ENCODE results near the gene LYPD5.

The LYPD5 gene

DNA sequence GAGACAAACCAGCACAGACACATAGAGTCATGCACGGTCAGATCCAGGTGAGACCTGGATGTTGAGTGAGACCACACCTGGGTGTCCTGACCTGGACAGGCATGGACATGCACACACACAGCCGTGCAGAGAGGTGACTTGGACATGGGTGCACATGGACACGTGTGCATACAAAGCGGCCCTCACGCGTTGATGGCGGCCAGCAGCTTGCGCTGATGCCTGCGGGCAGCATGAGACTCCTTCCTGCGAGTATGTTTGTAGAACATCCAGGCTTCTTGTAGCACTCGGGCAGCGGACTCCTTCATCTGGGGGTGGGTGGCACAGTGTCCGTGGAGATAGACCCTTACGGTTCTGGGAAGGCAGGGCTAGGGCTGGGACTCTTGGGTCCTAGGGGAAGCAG is 33.0 kb downstream of the LYPD5 start:
- Histone ChIP-seq H3K9ac (ENCODE audit: low read length) (no peak overlapping the region), H3F3A (ENCODE audit: insufficient read depth) (peaks cover 17% of the 10 kb centered on the region), H3K36me3 (ENCODE audit: low read length) (0 out of 2 replicates have a peak, but pooled peaks cover 2% of the 10 kb centered on the region), H3K4me3 (ENCODE audit: insufficient read depth, low read length, poor library complexity, severe bottlenecking) (no peak overlapping the region), H4K20me1 (ENCODE audit: low read depth, low read length) (no peaks in the 10 kb centered on the region; the same call in 1 of the 2 replicates), H3K27ac (ENCODE audit: low read depth, low read length) (no peak overlapping the region), H3K9me3 (ENCODE audit: insufficient read depth, low read length) (no peaks in the 10 kb centered on the region), H3K9me2 (replicated peaks; ENCODE audit: insufficient read depth, low read length) (no peaks in the 10 kb centered on the region), H2AFZ (ENCODE audit: low read depth, low read length, severe bottlenecking) (no peak overlapping the region), H3K27me3 (ENCODE audit: low read length) (no peaks in the 10 kb centered on the region), H3K4me2 (ENCODE audit: low read depth, low read length, poor library complexity, severe bottlenecking) (no peak overlapping the region), H3K79me2 (ENCODE audit: insufficient read depth, low read length) (peaks cover 6% of the 10 kb centered on the region; the same call in 1 of the 2 replicates)
- TF ChIP-seq, protein P1, sequence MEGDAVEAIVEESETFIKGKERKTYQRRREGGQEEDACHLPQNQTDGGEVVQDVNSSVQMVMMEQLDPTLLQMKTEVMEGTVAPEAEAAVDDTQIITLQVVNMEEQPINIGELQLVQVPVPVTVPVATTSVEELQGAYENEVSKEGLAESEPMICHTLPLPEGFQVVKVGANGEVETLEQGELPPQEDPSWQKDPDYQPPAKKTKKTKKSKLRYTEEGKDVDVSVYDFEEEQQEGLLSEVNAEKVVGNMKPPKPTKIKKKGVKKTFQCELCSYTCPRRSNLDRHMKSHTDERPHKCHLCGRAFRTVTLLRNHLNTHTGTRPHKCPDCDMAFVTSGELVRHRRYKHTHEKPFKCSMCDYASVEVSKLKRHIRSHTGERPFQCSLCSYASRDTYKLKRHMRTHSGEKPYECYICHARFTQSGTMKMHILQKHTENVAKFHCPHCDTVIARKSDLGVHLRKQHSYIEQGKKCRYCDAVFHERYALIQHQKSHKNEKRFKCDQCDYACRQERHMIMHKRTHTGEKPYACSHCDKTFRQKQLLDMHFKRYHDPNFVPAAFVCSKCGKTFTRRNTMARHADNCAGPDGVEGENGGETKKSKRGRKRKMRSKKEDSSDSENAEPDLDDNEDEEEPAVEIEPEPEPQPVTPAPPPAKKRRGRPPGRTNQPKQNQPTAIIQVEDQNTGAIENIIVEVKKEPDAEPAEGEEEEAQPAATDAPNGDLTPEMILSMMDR (IDR thresholded peaks at IDR 0.05; ENCODE audit: insufficient read depth, low read length, poor library complexity, severe bottlenecking): no peak
- TF ChIP-seq EZH2phosphoT487 (conservative IDR thresholded peaks at IDR 0.05; ENCODE audit: low read length): no peak

DNA sequence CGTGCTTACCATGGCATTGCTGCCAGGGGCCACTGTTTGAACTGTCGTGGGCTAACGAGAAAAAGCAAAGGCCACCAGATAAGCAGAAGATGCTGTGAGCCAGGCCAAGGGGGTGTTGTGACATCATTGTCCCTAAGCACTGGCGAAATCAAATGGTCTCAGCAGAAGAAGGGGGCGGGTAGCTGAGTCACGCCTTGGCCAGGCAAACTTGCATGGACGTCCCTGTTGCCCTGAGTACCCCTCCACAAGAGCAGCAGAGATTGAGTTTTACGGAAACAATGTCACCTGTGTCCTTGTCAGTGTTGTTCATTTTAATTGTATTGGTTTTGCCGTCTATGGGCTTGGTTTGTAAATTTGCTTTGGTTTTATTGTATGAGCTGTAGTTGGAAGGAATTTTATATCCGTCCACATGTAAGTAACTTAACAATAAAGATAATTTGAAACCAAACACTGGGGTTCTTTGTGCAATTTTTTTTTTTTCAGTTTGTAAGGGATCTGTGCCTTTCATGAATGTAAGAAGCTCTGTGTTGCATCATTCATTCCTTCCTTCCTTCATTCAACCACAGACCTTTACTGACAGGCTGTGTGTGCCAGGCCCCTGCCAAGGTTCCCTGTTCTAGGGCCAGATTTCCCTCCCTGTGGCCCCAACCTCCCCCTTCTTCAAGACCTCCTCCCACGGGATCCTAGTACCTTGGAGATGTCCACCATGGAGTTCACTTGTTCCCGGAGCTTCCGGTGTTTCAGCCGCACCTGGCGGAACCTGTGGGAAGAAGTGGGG is 33.8 kb downstream of the LYPD5 start:
- Histone ChIP-seq H4K20me1 (ENCODE audit: low read depth, low read length) (no peaks in the 10 kb centered on the region; the same call in 1 of the 2 replicates), H3K4me3 (ENCODE audit: insufficient read depth, low read length, poor library complexity, severe bottlenecking) (no peak overlapping the region), H3K9me3 (ENCODE audit: insufficient read depth, low read length) (no peaks in the 10 kb centered on the region), H3K27me3 (ENCODE audit: low read length) (no peaks in the 10 kb centered on the region), H3K9ac (ENCODE audit: low read length) (no peak overlapping the region), H3F3A (ENCODE audit: insufficient read depth) (peaks cover 23% of the 10 kb centered on the region), H3K9me2 (replicated peaks; ENCODE audit: insufficient read depth, low read length) (no peaks in the 10 kb centered on the region), H3K79me2 (ENCODE audit: insufficient read depth, low read length) (peaks cover 3% of the 10 kb centered on the region; the same call in 1 of the 2 replicates), H2AFZ (ENCODE audit: low read depth, low read length, severe bottlenecking) (no peak overlapping the region), H3K36me3 (ENCODE audit: low read length) (0 out of 2 replicates have a peak, but pooled peaks cover 2% of the 10 kb centered on the region), H3K27ac (ENCODE audit: low read depth, low read length) (no peak overlapping the region), H3K4me2 (ENCODE audit: low read depth, low read length, poor library complexity, severe bottlenecking) (no peak overlapping the region)
- TF ChIP-seq, protein P1 (IDR thresholded peaks at IDR 0.05; ENCODE audit: insufficient read depth, low read length, poor library complexity, severe bottlenecking): no peak
- no peak for TF ChIP-seq EZH2phosphoT487 (conservative IDR thresholded peaks at IDR 0.05; ENCODE audit: low read length)

DNA sequence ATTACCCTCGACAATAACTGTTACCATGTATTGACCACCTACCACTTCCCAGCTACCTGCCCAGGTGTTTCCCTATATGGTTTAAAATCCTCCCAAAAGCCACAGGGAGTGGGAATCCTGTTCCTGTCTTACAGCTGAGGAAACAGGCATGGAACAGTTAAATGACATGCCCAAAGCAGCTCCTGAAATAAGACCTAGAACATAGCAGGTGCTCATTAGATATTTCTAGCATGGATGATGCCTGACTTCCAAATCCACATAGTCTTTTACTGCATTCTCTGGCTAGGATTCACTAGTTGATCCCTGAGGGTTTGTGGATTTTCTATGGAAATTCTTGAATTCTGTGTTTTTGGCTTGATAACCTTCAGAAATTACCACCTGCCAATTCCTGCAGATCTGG is 34.4 kb downstream of the LYPD5 start:
- no peak overlapping the region for H3K9ac ChIP-seq (ENCODE audit: low read length)

More for the DNA sequence above, 34.4 kb downstream of the LYPD5 start:
- Histone ChIP-seq H3K79me2 (ENCODE audit: insufficient read depth, low read length) (no peaks in the 10 kb centered on the region), H3K36me3 (ENCODE audit: low read length) (0 out of 2 replicates have a peak, but pooled peaks cover 2% of the 10 kb centered on the region), H3K4me3 (ENCODE audit: insufficient read depth, low read length, poor library complexity, severe bottlenecking) (no peak overlapping the region), H3K27me3 (ENCODE audit: low read length) (no peaks in the 10 kb centered on the region), H2AFZ (ENCODE audit: low read depth, low read length, severe bottlenecking) (no peak overlapping the region), H3K4me2 (ENCODE audit: low read depth, low read length, poor library complexity, severe bottlenecking) (no peak overlapping the region), H3K9me3 (ENCODE audit: insufficient read depth, low read length) (no peaks in the 10 kb centered on the region), H3K27ac (ENCODE audit: low read depth, low read length) (no peak overlapping the region), H4K20me1 (ENCODE audit: low read depth, low read length) (no peaks in the 10 kb centered on the region; the same call in 1 of the 2 replicates), H3K9me2 (replicated peaks; ENCODE audit: insufficient read depth, low read length) (no peaks in the 10 kb centered on the region), H3F3A (ENCODE audit: insufficient read depth) (peaks cover 23% of the 10 kb centered on the region)
- TF ChIP-seq, protein P1 (IDR thresholded peaks at IDR 0.05; ENCODE audit: insufficient read depth, low read length, poor library complexity, severe bottlenecking): no peak
